HEK293 (cell line): Measurements from ENCODE around the gene BCL2A1.

Experiments
- CTCF ChIA-PET: fragments of 350-600 bp; formaldehyde crosslinking; extraction: SDS; loops from one replicate; lab custom pipeline; 2021; ENCODE audit warnings: antibody characterized with exemption; lab: Yijun Ruan, JAX
- POLR2A ChIA-PET: fragments of 300-600 bp; formaldehyde crosslinking; extraction: SDS; loops from one replicate; lab custom pipeline; 2020; ENCODE audit warnings: antibody characterized with exemption, inconsistent platforms; lab: Yijun Ruan, JAX
- H3K27ac ChIP-seq: fragments of 200-500 bp; sonication (Bioruptor generic); 2 replicates; pipeline ENCODE4 v1.5.1; 2014; ENCODE audit warnings: low read depth, low read length, control low read depth, inconsistent platforms; ENCODE audit errors: extremely low read depth
- H3K36me3 ChIP-seq, 2 experiments: fragments of 200-500 bp in 1 of 2; sonication (Bioruptor generic) in 1 of 2; 1 replicate in 1 of 2; 2 replicates in 1 of 2; pipeline ENCODE4 v1.5.1; 2014 to 2017; ENCODE audit warnings: inconsistent platforms in 2 of 2, low read length in 2 of 2; ENCODE audit not compliant: control insufficient read depth in 2 of 2, insufficient read depth in 1 of 2
- H3K4me1 ChIP-seq: fragments of 200-500 bp; sonication (Bioruptor generic); 2 replicates; pipeline ENCODE4 v1.5.1; 2014; ENCODE audit warnings: mild to moderate bottlenecking, low read length, inconsistent platforms; ENCODE audit not compliant: control insufficient read depth, insufficient read depth
- H3K4me3 ChIP-seq: 2 replicates; pipeline ENCODE4 v1.5.1; 2011; ENCODE audit warnings: low read depth, mild to moderate bottlenecking, control low read depth, low read length, moderate library complexity
- H3K9me3 ChIP-seq: fragments of 200-500 bp; sonication (Bioruptor generic); 2 replicates; pipeline ENCODE4 v1.5.1; 2014; ENCODE audit warnings: low read depth, low read length, inconsistent platforms; ENCODE audit not compliant: control insufficient read depth, insufficient read depth
- IKZF3 ChIP-seq: fragments of 450-650 bp; IDR thresholded peaks from 2 replicates; pipeline ENCODE4 v1.5.0; 2018; ENCODE audit warnings: missing biosample characterization, mild to moderate bottlenecking, missing genetic modification characterization, moderate library complexity
- PRDM10 ChIP-seq: fragments of 450-650 bp; formaldehyde crosslinking; IDR thresholded peaks from 2 replicates; pipeline ENCODE4 v1.5.1; 2016; ENCODE audit warnings: missing biosample characterization, missing genetic modification characterization
- SCRT2 ChIP-seq: fragments of 450-650 bp; formaldehyde crosslinking; IDR thresholded peaks from 2 replicates; pipeline ENCODE4 v1.5.1; 2016; ENCODE audit warnings: missing biosample characterization, missing genetic modification characterization
- TSHZ1 ChIP-seq: fragments of 450-650 bp; formaldehyde crosslinking; IDR thresholded peaks from 2 replicates; pipeline ENCODE4 v1.5.1; 2016; ENCODE audit warnings: missing biosample characterization, missing genetic modification characterization, borderline replicate concordance
- ZBTB17 ChIP-seq: fragments of 450-650 bp; formaldehyde crosslinking; IDR thresholded peaks from 2 replicates; pipeline ENCODE4 v1.5.1; 2016; ENCODE audit warnings: missing biosample characterization, missing genetic modification characterization
- ZFP41 ChIP-seq: fragments of 450-650 bp; formaldehyde crosslinking; IDR thresholded peaks from 2 replicates; pipeline ENCODE4 v1.5.1; 2016; ENCODE audit warnings: missing biosample characterization, missing genetic modification characterization, borderline replicate concordance
- ZNF138 ChIP-seq: fragments of 450-650 bp; formaldehyde crosslinking; IDR thresholded peaks from 2 replicates; pipeline ENCODE4 v1.5.1; 2016; ENCODE audit warnings: missing biosample characterization, missing genetic modification characterization, borderline replicate concordance
- ZNF157 ChIP-seq: fragments of 450-650 bp; formaldehyde crosslinking; IDR thresholded peaks from 2 replicates; pipeline ENCODE4 v1.5.1; 2016; ENCODE audit warnings: missing biosample characterization, missing genetic modification characterization
- ZNF16 ChIP-seq: fragments of 450-650 bp; formaldehyde crosslinking; IDR thresholded peaks from 2 replicates; pipeline ENCODE4 v1.5.1; 2016; ENCODE audit warnings: low read depth, missing biosample characterization, missing genetic modification characterization
- ZNF175 ChIP-seq: fragments of 450-650 bp; formaldehyde crosslinking; IDR thresholded peaks from 2 replicates; pipeline ENCODE4 v1.5.1; 2016; ENCODE audit warnings: missing biosample characterization, missing genetic modification characterization
- ZNF214 ChIP-seq: fragments of 450-650 bp; formaldehyde crosslinking; IDR thresholded peaks from 2 replicates; pipeline ENCODE4 v1.5.1; 2017; ENCODE audit warnings: missing biosample characterization, mild to moderate bottlenecking, missing genetic modification characterization, borderline replicate concordance
- ZNF324 ChIP-seq: fragments of 450-650 bp; formaldehyde crosslinking; IDR thresholded peaks from 2 replicates; pipeline ENCODE4 v1.5.1; 2016; ENCODE audit warnings: missing biosample characterization, missing genetic modification characterization
- ZNF391 ChIP-seq: fragments of 450-650 bp; formaldehyde crosslinking; IDR thresholded peaks from 2 replicates; pipeline ENCODE4 v1.5.1; 2016; ENCODE audit warnings: low read depth, missing biosample characterization, missing genetic modification characterization, borderline replicate concordance
- ZNF621 ChIP-seq: fragments of 450-650 bp; formaldehyde crosslinking; IDR thresholded peaks from 2 replicates; pipeline ENCODE4 v1.5.1; 2017; ENCODE audit warnings: missing biosample characterization, missing genetic modification characterization
- ZNF792 ChIP-seq: fragments of 450-650 bp; formaldehyde crosslinking; IDR thresholded peaks from 2 replicates; pipeline ENCODE4 v1.5.1; 2016; ENCODE audit warnings: missing biosample characterization, missing genetic modification characterization
- ZSCAN16 ChIP-seq: fragments of 450-650 bp; formaldehyde crosslinking; IDR thresholded peaks from 2 replicates; pipeline ENCODE4 v1.5.1; 2016; ENCODE audit warnings: missing biosample characterization, missing genetic modification characterization
- ZSCAN4 ChIP-seq: fragments of 450-650 bp; formaldehyde crosslinking; IDR thresholded peaks from 2 replicates; pipeline ENCODE4 v1.5.1; 2017; ENCODE audit warnings: missing biosample characterization, missing genetic modification characterization
- TF ChIP-seq, protein P1 (sequence below): fragments of 450-650 bp; formaldehyde crosslinking; IDR thresholded peaks from 2 replicates; pipeline ENCODE4 v1.5.1; 2016; ENCODE audit warnings: missing biosample characterization, missing genetic modification characterization
- TF ChIP-seq, protein P2 (sequence below): fragments of 450-650 bp; formaldehyde crosslinking; IDR thresholded peaks from 2 replicates; pipeline ENCODE4 v1.5.1; 2016; ENCODE audit warnings: missing biosample characterization, missing genetic modification characterization

Gene BCL2A1

GRCh38 chr15:79948095-79948695, 22.8 kb downstream of the BCL2A1 start:
- H3K4me3 ChIP-seq, result no peak overlapping the region
- H3K4me1 ChIP-seq, result no peaks in the 10 kb centered on the region
- H3K9me3 ChIP-seq, result no peaks in the 10 kb centered on the region
- H3K27ac ChIP-seq, result no peak overlapping the region
- CTCF ChIA-PET, result interaction anchor here (0.6 to 0.7 kb wide), 3 partner anchors 9 to 94 kb away, joined by 3 to 5 read pairs (median 3); no protein-coding TSS in a partner anchor
- POLR2A ChIA-PET, result interaction anchor here (1.3 kb wide), 1 partner anchor 25 kb away, joined by 5 read pairs; no protein-coding TSS in a partner anchor
- H3K36me3 ChIP-seq, result no peaks in the 10 kb centered on the region
- TF ChIP-seq ZNF214 (tag by site-specific recombination) (no peak), ZNF175 (no peak), ZNF391 (tag by site-specific recombination) (no peak), ZNF16 (tag by site-specific recombination) (no peak), TSHZ1 (tag by site-specific recombination) (no peak), ZNF621 (tag by site-specific recombination) (no peak), IKZF3 (tag by site-specific recombination) (no peak), SCRT2 (tag by site-specific recombination) (no peak), PRDM10 (no peak), ZSCAN4 (tag by site-specific recombination) (no peak), ZFP41 (no peak), ZNF324 (tag by site-specific recombination) (no peak), ZNF138 (tag by site-specific recombination) (no peak), ZSCAN16 (tag by site-specific recombination) (no peak), ZBTB17 (no peak), ZNF157 (tag by site-specific recombination) (no peak), ZNF792 (tag by site-specific recombination) (no peak)
- TF ChIP-seq, protein P1, sequence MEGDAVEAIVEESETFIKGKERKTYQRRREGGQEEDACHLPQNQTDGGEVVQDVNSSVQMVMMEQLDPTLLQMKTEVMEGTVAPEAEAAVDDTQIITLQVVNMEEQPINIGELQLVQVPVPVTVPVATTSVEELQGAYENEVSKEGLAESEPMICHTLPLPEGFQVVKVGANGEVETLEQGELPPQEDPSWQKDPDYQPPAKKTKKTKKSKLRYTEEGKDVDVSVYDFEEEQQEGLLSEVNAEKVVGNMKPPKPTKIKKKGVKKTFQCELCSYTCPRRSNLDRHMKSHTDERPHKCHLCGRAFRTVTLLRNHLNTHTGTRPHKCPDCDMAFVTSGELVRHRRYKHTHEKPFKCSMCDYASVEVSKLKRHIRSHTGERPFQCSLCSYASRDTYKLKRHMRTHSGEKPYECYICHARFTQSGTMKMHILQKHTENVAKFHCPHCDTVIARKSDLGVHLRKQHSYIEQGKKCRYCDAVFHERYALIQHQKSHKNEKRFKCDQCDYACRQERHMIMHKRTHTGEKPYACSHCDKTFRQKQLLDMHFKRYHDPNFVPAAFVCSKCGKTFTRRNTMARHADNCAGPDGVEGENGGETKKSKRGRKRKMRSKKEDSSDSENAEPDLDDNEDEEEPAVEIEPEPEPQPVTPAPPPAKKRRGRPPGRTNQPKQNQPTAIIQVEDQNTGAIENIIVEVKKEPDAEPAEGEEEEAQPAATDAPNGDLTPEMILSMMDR (tag by site-specific recombination), result no peak
- TF ChIP-seq, protein P2, sequence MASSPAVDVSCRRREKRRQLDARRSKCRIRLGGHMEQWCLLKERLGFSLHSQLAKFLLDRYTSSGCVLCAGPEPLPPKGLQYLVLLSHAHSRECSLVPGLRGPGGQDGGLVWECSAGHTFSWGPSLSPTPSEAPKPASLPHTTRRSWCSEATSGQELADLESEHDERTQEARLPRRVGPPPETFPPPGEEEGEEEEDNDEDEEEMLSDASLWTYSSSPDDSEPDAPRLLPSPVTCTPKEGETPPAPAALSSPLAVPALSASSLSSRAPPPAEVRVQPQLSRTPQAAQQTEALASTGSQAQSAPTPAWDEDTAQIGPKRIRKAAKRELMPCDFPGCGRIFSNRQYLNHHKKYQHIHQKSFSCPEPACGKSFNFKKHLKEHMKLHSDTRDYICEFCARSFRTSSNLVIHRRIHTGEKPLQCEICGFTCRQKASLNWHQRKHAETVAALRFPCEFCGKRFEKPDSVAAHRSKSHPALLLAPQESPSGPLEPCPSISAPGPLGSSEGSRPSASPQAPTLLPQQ, result no peak
